Skeletal muscle cell (primary cell): Measurements from ENCODE around the gene RAC2.
"Not testable (repeated sequence)": the region's sequence is repeated elsewhere in the genome, so short reads cannot be mapped to it uniquely, and the experiment has no call there.

Experiments used
- DNase-seq: peaks from one replicate; pipeline ENCODE4 v3.0.0-alpha.2; 2010; ENCODE audit warnings: low read depth
- H3K4me3 ChIP-seq: 2 replicates; pipeline ENCODE4 v1.5.1; 2011; ENCODE audit warnings: low read depth, mild to moderate bottlenecking, control low read depth, low read length, moderate library complexity

The RAC2 gene

DNA sequence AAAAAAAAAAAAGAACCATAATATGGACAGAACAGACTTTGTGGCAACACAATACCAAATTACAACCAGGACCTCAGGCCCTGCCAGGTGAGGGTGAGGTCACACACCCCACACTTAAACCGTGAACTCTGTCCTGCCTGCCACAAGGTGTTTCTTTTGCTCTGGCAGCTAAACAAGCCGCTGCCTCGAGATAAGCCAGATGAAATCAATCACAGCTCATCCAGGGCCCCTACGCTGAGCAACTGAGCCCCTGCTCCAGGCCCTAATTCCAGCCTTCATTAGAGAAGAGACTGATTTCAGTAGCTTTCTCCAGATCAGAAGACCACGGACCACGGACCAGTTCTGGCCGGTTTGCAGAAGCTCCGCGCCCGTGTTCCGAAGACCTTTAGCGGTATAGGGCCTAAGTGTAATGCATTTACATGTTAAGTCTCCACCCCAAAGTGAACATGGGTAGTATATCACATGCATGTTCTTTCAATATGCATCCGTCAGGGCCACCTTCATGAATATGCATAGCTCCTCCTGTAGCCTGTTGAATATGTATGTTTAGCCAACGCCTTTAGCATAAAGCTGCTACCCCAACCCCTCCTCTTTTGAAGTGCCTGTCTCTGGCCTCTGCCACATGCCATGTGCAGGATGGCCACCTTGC lies 14.8 kb upstream of the RAC2 start:
- no peak overlapping the region for H3K4me3 ChIP-seq
- no peak for DNase-seq

GRCh38 chr22:37258005-37258752 lies 14.1 kb upstream of the RAC2 start:
- no peak for DNase-seq
- H3K4me3 ChIP-seq: no peak overlapping the region

DNA sequence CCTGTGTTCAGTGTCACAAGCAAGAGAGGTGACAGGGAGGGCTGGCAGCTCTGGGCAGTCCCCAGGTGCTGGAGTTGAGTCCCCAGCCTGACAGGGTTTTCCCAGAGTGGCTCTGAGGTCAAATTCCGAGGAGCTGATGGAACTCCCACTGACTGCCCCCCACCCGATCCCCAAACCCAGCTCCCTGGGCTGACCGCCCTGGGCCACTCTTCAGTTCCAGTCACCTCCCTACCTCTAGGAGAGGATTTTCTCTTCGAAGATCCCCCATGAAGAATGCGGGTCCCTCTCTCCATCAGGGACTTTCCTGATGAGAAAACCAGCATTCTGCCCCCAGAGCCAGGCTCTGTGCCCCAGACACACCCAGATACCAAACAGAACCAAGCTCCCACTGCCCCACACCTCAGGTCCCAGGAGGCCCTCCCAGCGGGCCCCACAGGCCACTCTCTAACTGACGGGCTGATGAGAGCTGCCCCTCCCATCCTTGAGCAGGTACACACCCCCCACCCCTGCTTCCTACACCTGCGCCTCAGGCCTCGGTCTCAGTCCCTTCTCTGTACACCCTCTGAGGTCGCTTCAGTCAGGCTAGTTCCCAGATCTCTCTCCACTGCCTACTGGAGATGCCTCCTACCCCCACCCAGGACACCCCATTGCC lies 12.1 kb upstream of the RAC2 start:
- DNase-seq: no peak
- no peak overlapping the region for H3K4me3 ChIP-seq

DNA sequence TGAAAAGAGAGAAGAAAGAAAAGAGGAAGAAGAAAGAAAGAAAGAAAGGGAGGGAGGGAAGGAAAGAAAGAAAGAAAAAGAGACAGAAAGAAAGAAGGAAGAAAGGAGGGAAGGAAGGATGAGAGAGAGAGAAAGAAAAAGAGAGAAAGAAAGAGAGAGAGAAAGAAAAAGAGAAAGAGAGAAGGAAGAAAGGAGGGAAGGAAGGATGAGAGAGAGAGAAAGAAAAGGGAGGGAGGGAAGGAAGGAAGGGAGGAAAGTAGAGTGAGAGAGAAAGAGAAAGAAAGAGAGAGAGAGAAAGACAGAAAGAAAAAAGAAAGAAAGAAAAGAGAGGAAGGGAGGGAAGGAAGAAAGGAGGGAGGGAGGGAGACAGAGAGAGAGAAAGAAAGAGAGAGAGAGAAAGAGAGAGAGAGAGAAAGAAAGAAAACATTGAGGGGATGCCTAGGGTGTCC lies 11.5 kb upstream of the RAC2 start:
- no peak for DNase-seq
- H3K4me3 ChIP-seq: no peak overlapping the region

GRCh38 chr22:37254867-37255233 lies 10.8 kb upstream of the RAC2 start:
- no peak for DNase-seq
- H3K4me3 ChIP-seq: no peak overlapping the region

DNA sequence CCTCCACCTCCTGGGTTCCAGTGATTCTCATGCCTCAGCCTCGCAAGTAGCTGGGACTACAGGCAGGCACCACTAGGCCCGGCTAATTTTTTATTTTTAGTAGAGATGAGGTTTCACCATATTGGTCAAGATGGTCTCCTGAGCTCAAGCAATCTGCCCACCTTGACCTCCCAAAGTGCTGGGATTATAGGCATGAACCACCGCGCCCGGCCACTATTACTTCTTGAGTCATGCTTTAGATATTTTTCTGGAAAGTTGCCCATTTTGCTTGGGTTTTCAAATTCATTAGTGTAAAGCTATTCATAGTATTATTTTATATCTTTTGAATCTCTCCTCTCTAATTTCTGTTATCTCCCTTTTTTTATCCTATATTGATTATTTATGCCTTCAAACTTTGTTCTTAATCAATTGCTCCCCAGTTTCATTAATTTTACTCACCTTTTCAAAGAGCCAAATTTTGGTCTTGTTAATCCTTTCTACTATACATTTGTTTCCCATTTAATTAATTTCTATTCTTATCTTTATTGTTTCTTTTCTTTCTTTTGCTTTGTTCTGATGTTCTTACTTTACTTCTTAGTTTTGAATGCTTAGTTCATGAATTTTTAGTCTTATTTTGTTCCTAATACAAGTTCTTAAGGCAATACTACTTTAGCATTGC lies 10.3 kb upstream of the RAC2 start:
- no peak overlapping the region for H3K4me3 ChIP-seq
- DNase-seq: peak; percentile 36

- DNase-seq: no peak
- no peak overlapping the region for H3K4me3 ChIP-seq
Observed at GRCh38 chr22:37253126-37253660, 9.1 kb upstream of the RAC2 start.

- H3K4me3 ChIP-seq, DNase-seq: not testable (repeated sequence)
Observed at GRCh38 chr22:37251836-37252235, 7.8 kb upstream of the RAC2 start.

DNA sequence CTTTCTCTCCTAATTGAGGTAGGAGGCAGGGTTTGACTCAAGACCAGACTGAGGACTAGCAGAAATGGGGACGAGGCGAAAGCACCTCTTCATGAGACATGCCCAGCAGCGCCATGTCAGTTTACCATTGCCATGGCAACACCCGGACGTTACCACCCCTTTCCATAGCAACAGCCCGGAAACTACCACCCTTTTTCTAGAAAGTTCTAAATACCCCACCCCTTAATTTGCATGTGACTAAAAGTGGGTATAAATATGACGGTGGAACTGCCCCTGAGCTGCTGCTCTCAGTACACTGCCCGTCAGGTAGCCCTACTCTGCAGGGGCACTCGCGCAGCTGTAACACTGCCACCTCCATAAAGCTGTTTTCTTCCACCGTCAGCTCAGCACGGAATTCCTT lies 5.9 kb upstream of the RAC2 start:
- DNase-seq: no peak
- no peak overlapping the region for H3K4me3 ChIP-seq

GRCh38 chr22:37248251-37248650 lies 4.2 kb upstream of the RAC2 start:
- no peak overlapping the region for H3K4me3 ChIP-seq

GRCh38 chr22:37245740-37246139 lies 1.7 kb upstream of the RAC2 start:
- H3K4me3 ChIP-seq: no peak overlapping the region
- no peak for DNase-seq

More at GRCh38 chr22:37248251-37248650, 4.2 kb upstream of the RAC2 start:
- no peak for DNase-seq

DNA sequence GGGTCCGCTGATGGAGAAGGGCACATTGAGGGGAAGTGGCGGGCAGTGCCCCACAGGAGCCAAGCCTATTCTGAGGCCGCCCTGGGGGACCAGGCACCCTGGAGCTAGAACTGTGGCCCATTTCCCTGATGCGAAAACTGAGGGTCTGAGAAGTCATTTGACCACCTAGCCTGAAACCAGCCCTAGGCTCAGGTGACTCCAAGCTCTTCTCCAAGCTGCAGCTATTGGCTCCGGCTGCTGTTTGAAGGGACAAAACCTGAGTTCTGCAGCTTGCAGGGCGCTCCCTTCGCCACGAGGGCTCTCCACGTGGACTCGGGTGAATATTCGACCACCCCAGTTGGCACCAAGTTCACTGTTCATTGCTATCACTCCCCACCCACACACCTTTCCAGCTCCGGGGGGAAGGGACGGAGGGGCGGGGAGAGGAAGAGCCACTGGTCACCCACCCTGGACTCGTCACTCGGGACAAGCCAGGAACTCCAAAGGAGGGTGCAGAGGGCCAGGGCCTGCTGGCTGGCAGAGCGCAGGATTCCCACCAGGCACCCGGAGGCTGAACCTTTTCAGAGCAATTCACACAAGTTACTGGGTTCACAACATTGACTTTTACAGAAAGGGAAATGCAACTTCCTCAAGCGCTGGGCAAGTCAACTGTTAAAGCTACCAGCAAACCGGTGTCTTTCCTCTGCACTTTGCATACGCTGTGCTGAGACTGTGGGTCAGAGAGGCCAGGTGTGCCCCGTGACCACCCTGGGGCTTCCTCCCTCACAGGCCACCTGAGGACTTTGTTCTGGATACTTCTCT lies 1.1 kb upstream of the RAC2 start:
- H3K4me3 ChIP-seq: no peak overlapping the region
- no peak for DNase-seq

DNA sequence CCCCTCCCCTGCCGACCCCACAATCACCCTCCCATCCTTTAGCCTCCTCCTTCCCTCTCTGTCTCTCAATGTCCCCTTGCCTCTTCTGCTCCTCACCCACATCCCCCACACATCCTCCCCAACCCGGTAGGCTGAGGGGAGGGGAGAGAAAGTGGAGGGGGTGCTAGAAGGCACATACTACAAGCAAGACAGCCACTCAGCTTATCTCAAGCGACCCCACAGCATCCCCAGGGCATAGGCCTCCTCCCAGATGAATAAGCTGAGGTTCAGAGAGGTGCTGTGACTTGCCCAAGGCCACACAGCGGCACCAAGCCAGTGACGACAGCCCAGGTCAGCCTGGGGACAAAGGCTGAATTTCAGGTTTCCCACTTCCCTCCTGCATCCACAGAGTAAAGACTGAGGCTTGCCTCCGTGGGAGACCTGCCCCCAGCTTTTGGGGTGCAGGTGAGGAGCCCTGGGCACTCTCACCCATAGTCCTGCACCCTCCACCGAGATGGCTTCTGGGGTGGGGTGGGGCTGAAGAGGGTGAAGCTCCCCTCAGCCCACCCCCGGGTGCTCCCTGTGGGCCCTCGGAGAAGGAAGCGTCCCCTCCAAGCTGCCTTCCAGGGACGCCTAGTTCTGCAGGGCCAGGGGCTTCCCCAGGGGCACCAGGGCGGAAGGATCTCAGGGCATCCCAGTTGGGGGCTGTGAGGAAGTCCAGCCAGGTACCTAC lies 511 bp downstream of the RAC2 start:
- peak overlapping the region; percentile 58 for H3K4me3 ChIP-seq
- DNase-seq: no peak

GRCh38 chr22:37242395-37242918 lies 1.6 kb downstream of the RAC2 start:
- DNase-seq: no peak
- H3K4me3 ChIP-seq: no peak overlapping the region

- H3K4me3 ChIP-seq: no peak overlapping the region
- DNase-seq: no peak
Observed at GRCh38 chr22:37241351-37242142, 2.5 kb downstream of the RAC2 start.

GRCh38 chr22:37240941-37241320 lies 3.1 kb downstream of the RAC2 start:
- DNase-seq: no peak

DNA sequence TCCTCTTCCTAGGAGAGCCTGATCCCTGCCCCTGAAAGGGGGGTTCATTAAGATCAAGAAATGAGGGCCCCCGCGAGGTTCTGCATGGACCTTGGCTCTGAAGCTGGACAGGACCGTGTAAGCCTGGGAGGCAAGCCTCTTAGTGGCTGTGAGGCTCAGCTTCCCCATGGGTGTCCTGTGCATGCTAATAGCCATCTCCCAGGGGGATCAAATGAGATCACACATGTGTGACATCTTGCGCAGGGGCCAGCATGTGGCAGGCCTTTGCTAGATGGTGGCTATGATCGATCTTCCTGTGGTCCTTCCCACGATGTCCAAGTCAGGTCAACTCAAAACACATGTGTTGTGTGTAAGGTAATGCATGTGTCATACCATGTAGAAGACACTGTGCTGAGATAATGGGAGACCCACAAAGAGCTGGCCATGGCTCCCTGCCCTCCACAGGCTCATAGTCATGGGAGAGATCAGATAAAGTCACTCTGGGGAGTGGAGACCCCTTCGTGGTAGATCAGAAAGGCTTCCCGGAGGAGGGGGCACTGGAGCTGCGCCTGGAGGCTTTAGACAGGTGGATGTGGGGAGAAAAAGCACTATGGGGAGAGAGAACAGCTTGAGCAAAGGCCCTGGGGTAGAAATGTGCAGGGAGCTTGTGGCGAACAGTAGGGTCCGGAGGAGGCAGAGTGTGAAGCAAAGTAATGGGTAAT lies 3.7 kb downstream of the RAC2 start:
- no peak for DNase-seq
- H3K4me3 ChIP-seq: no peak overlapping the region

More at GRCh38 chr22:37240941-37241320, 3.1 kb downstream of the RAC2 start:
- no peak overlapping the region for H3K4me3 ChIP-seq
